Ovary (tissue), 3 donors: Measurements from ENCODE around the gene ACVR1.

Source experiments
- CTCF ChIP-seq, 3 donors: fragments of 450-650 bp in 2 of 3; fragments of 200-600 bp in 1 of 3; IDR thresholded peaks; one replicate each; pipeline versions ENCODE4 v1.5.1 to v1.8.0; 2016 to 2022; ENCODE audit warnings: antibody characterized with exemption in 3 of 3, mild to moderate bottlenecking in 1 of 3
- EP300 ChIP-seq: sonication (generic); formaldehyde crosslinking; IDR thresholded peaks from one replicate; pipeline ENCODE4 v1.6.1; 2017; ENCODE audit warnings: antibody characterized with exemption
- POLR2A ChIP-seq: fragments of 450-650 bp; IDR thresholded peaks from one replicate; pipeline ENCODE4 v1.6.1; 2017; ENCODE audit warnings: antibody characterized with exemption, mild to moderate bottlenecking, moderate library complexity
- donor health status: DM: no; HTN: no; CAD: no.

GRCh38 chr2:157842106-157842879 is 33.8 kb downstream of the ACVR1 start:
- no peak for TF ChIP-seq EP300
- no peak for TF ChIP-seq POLR2A
- no peak for TF ChIP-seq CTCF (IDR thresholded peaks at IDR 0.05)
